WTC11 (cell line): ENCODE results near the gene PPP1R14C. TPM values are rescaled to one million over a fixed set of nuclear protein-coding genes. Genes with fewer than 3 reads are reported as not detected.

Source experiments
- ATAC-seq: fragments of 200-7000 bp; cut with Tn5 transposase; 2 replicates; pipeline ENCODE4 v1.10.0; 2021; ENCODE audit warnings: mild to moderate bottlenecking, moderate library complexity
- CTCF ChIA-PET: fragments of 300-600 bp; sonication (Branson Sonifier 250); formaldehyde crosslinking; loops from one replicate; lab custom pipeline; 2021; ENCODE audit warnings: antibody characterized with exemption; lab: Charles Lee
- POLR2A ChIA-PET: fragments of 350-600 bp; sonication (Branson Sonifier 250); formaldehyde crosslinking; loops from one replicate; lab custom pipeline; 2021; ENCODE audit warnings: antibody characterized with exemption; lab: Charles Lee
- DNase-seq: peaks from one replicate; pipeline ENCODE4 v3.0.0; 2021; ENCODE audit warnings: low spot score
- H3K27ac Mint-ChIP-seq: 2 replicates; pipeline ENCODE4 v1.8.0; 2021; ENCODE audit warnings: mixed read lengths
- H3K27me3 Mint-ChIP-seq: 2 replicates; pipeline ENCODE4 v1.8.0; 2021; ENCODE audit warnings: low read depth, mild to moderate bottlenecking, moderate library complexity, mixed read lengths
- H3K36me3 Mint-ChIP-seq: 2 replicates; pipeline ENCODE4 v1.8.0; 2021; ENCODE audit warnings: mixed read lengths
- H3K4me1 Mint-ChIP-seq: 2 replicates; pipeline ENCODE4 v1.8.0; 2022; ENCODE audit warnings: mixed read lengths
- H3K4me3 Mint-ChIP-seq: 2 replicates; pipeline ENCODE4 v1.8.0; 2021; ENCODE audit warnings: mild to moderate bottlenecking, moderate library complexity, mixed read lengths
- H3K9me3 Mint-ChIP-seq: 2 replicates; pipeline ENCODE4 v1.8.0; 2021; ENCODE audit warnings: mixed read lengths
- AFF4 ChIP-seq: sonication (generic); formaldehyde crosslinking; IDR thresholded peaks from 2 replicates; pipeline ENCODE4 v1.8.1; 2023; ENCODE audit warnings: mild to moderate bottlenecking, missing genetic modification reagents, borderline replicate concordance
- E2F1 ChIP-seq: sonication (generic); formaldehyde crosslinking; IDR thresholded peaks from 2 replicates; pipeline ENCODE4 v1.8.0; 2022; ENCODE audit warnings: mild to moderate bottlenecking, missing genetic modification reagents
- ELF4 ChIP-seq: sonication (generic); formaldehyde crosslinking; IDR thresholded peaks from 2 replicates; pipeline ENCODE4 v1.8.1; 2022; ENCODE audit warnings: low read depth, mild to moderate bottlenecking, moderate library complexity, missing genetic modification reagents
- FOXP1 ChIP-seq: sonication (generic); formaldehyde crosslinking; IDR thresholded peaks from 2 replicates; pipeline ENCODE4 v1.8.0; 2022; ENCODE audit warnings: missing genetic modification reagents, mild to moderate bottlenecking, moderate library complexity, borderline replicate concordance
- GRHL2 ChIP-seq: fragments of 250-450 bp; sonication (Bioruptor Pico); IDR thresholded peaks from 2 replicates; pipeline ENCODE4 v1.8.0; 2022; ENCODE audit warnings: mild to moderate bottlenecking, moderate library complexity; ENCODE audit not compliant: insufficient replicate concordance, severe bottlenecking
- IRF1 ChIP-seq: sonication (generic); formaldehyde crosslinking; IDR thresholded peaks from 2 replicates; pipeline ENCODE4 v1.8.0; 2023; ENCODE audit warnings: missing genetic modification reagents
- IRF2 ChIP-seq: sonication (generic); formaldehyde crosslinking; IDR thresholded peaks from 2 replicates; pipeline ENCODE4 v1.8.0; 2022; ENCODE audit warnings: low read depth, missing genetic modification reagents, borderline replicate concordance
- JUN ChIP-seq: sonication (generic); formaldehyde crosslinking; IDR thresholded peaks from 2 replicates; pipeline ENCODE4 v1.8.0; 2023; ENCODE audit warnings: mild to moderate bottlenecking, missing genetic modification reagents
- PRRX2 ChIP-seq: fragments of 250-450 bp; sonication (Bioruptor Pico); IDR thresholded peaks from 2 replicates; pipeline ENCODE4 v1.8.0; 2021; ENCODE audit warnings: mild to moderate bottlenecking
- STAT6 ChIP-seq: sonication (generic); formaldehyde crosslinking; conservative IDR thresholded peaks from 2 replicates; pipeline ENCODE4 v1.8.1; 2023; ENCODE audit warnings: mild to moderate bottlenecking, low read depth, missing genetic modification reagents, moderate library complexity
- ZMAT4 ChIP-seq: fragments of 250-450 bp; sonication (Bioruptor Pico); IDR thresholded peaks from 2 replicates; pipeline ENCODE4 v1.9.0; 2021; ENCODE audit warnings: mild to moderate bottlenecking
- total RNA-seq: library from RNA; stranded (reverse); gene quantifications from 3 replicates; pipeline ENCODE4 v1.2.3, GENCODE V29; 2021

PPP1R14C gene
- total RNA-seq, 1 experiment from 2014 or later, result 1.1 TPM

- H3K27ac Mint-ChIP-seq, result no peak overlapping the region
- no peak overlapping the region for H3K4me3 Mint-ChIP-seq
- DNase-seq, result no peak
These were observed 59.0 kb downstream of the PPP1R14C start for GRCh38 chr6:150201772-150202329.

GRCh38 chr6:150202404-150202803, 59.6 kb downstream of the PPP1R14C start:
- Mint-ChIP-seq H3K27ac (no peak overlapping the region), H3K36me3 (no peaks in the 10 kb centered on the region), H3K9me3 (no peaks in the 10 kb centered on the region; the same call in 1 of the 2 replicates), H3K27me3 (no peaks in the 10 kb centered on the region), H3K4me1 (peaks cover 6% of the 10 kb centered on the region; the same call in 1 of the 2 replicates), H3K4me3 (no peak overlapping the region)
- ATAC-seq (no peak), DNase-seq (no peak)
- CTCF ChIA-PET, result no interaction called here
- POLR2A ChIA-PET, result no interaction called here
- no peak for TF ChIP-seq STAT6 (CRISPR knock-in tag)
- no peak for TF ChIP-seq ZMAT4
- no peak for TF ChIP-seq JUN (CRISPR knock-in tag)
- no peak for TF ChIP-seq GRHL2 (CRISPR knock-in tag)
- no peak for TF ChIP-seq ELF4 (CRISPR knock-in tag)

More at GRCh38 chr6:150201772-150202329, 59.0 kb downstream of the PPP1R14C start:
- Mint-ChIP-seq H3K27me3 (no peaks in the 10 kb centered on the region), H3K9me3 (no peaks in the 10 kb centered on the region; the same call in 1 of the 2 replicates), H3K36me3 (no peaks in the 10 kb centered on the region), H3K4me1 (peaks cover 6% of the 10 kb centered on the region; the same call in 1 of the 2 replicates)
- no peak for ATAC-seq
- ChIA-PET POLR2A (no interaction called here), CTCF (interaction anchor here (1.5 kb wide), 1 partner anchor 121 kb away, joined by 7 read pairs; no protein-coding TSS in a partner anchor)
- TF ChIP-seq IRF2 (CRISPR knock-in tag) (no peak), PRRX2 (CRISPR knock-in tag) (no peak), STAT6 (CRISPR knock-in tag) (no peak), AFF4 (CRISPR knock-in tag) (no peak), IRF1 (CRISPR knock-in tag) (no peak), FOXP1 (CRISPR knock-in tag) (no peak), E2F1 (no peak)
